HG03565 (cell line): ENCODE measurements around the gene SFRP2.

ENCODE experiments used
- ATAC-seq: cut with Tn5 transposase; IDR thresholded peaks from one replicate; pipeline ENCODE4 v1.9.1; 2021; ENCODE audit warnings: mild to moderate bottlenecking, moderate library complexity; ENCODE audit not compliant: unreplicated experiment

The SFRP2 gene

GRCh38 chr4:153798420-153798819 is 9.5 kb upstream of the SFRP2 start:
- ATAC-seq: no peak

- no peak for ATAC-seq
Measured at GRCh38 chr4:153794006-153794405, 5.1 kb upstream of the SFRP2 start.

DNA sequence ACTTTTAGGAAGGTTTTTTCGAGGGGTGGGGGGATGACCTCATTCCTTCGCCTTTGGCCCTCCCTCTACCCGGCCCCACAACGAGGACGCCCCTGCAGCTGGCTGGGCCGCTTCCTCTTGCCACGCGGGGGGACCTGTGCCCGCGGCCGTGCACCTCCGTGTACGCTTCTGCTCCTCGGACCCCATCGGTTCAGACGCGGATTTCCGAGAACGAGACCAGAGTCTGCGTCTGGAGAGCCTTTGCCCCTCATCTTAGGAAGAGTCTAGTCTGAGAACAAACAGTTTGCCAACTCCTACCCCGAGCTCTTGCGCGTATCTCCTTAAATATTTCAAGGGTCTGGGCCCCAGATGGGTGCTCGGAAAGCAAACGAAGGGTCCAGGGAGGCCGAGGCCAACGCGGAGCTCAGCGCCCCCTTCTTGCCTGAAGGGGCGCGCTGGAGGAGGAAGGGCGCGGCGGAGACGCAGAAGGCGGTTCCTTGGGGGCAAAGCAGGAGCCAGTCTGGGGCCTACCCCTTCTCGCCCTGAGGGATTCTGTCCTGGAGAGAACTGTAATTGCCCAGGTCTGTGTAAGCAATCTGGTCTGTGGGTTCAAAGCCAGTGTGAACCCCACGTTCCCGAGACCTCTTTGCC is 3.9 kb upstream of the SFRP2 start:
- no peak for ATAC-seq

GRCh38 chr4:153791746-153792617 is 3.1 kb upstream of the SFRP2 start:
- no peak for ATAC-seq

GRCh38 chr4:153790962-153791551 is 2.2 kb upstream of the SFRP2 start:
- no peak for ATAC-seq

GRCh38 chr4:153790500-153790865 is 1.6 kb upstream of the SFRP2 start:
- ATAC-seq: no peak

DNA sequence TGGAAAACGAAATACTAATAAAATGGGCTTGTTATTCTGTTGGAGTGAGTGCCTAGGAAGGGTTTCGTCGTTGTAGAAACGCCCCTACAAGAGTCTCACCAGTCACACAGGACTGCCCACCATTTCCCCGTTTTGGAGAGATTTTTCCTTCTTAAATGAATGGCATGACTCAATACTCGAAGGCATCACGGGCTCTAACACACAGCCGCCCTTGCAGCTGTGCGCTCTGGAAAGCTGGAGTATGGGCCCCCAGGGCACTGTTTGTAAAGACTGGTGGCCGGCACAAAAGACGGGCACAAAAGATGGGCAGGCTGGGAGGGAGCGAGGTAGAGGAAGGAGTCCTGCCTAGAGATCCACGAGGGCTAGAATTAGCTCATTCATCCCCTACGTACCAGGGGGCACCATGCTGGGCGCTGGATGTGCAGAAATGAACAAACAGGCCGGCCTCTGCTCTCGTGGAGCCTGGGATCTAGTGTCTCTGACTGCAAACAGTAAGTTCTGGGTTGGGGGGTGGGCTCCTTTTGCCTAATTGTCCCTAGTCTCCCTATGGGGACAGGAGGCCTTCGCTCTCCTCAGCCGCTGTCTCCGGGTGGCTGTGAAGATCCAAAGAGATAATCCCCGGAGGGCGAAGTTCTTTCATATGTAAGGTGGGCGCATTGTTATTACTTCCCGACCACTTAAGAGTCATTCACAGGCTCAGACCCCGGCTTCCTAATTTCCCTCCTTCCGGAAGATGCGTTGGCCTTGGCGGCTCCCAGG is 1.0 kb upstream of the SFRP2 start:
- ATAC-seq: no peak

DNA sequence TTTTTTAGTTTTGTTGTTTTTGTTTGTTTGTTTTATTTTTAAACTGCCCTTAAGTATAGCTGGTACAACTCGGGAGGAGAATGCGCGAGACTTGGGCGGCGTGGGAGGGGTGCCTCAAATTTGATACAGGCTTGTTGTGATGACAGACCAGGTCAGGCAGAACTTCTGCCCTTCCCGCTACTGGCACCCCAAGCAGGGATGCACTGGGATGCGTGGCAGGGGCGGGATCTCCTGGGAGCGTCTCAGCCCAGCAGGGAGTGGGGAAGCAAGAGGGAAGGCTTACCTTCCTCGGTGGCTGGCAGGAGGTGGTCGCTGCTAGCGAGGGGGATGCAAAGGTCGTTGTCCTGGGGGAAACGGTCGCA is 851 bp downstream of the SFRP2 start:
- ATAC-seq: no peak

- ATAC-seq: no peak
Measured at GRCh38 chr4:153787575-153787974, 1.3 kb downstream of the SFRP2 start.

GRCh38 chr4:153787061-153787560 is 1.8 kb downstream of the SFRP2 start:
- ATAC-seq: no peak

- ATAC-seq: no peak
Measured at GRCh38 chr4:153785910-153786721, 2.8 kb downstream of the SFRP2 start.

- ATAC-seq: no peak
Measured at GRCh38 chr4:153784166-153784699, 4.7 kb downstream of the SFRP2 start.

DNA sequence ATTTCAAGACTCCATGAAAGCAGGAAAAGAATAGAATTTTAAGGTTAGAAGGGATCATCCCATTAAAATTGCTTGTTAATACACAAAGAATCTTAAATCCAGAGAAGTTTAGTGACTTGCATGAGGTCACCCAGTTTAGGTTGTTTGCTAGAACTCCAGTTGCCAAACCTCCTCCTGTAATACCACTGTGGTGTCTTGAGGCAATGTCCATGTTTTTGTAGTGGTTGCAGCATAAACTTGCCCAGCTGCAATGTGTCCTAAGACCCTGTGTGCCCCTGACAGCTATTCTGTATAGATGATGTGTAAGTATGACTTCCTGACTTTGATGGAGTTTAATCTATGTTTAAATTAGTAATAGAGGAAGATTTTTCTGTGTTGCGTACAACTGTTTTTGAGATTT is 6.3 kb downstream of the SFRP2 start:
- no peak for ATAC-seq

DNA sequence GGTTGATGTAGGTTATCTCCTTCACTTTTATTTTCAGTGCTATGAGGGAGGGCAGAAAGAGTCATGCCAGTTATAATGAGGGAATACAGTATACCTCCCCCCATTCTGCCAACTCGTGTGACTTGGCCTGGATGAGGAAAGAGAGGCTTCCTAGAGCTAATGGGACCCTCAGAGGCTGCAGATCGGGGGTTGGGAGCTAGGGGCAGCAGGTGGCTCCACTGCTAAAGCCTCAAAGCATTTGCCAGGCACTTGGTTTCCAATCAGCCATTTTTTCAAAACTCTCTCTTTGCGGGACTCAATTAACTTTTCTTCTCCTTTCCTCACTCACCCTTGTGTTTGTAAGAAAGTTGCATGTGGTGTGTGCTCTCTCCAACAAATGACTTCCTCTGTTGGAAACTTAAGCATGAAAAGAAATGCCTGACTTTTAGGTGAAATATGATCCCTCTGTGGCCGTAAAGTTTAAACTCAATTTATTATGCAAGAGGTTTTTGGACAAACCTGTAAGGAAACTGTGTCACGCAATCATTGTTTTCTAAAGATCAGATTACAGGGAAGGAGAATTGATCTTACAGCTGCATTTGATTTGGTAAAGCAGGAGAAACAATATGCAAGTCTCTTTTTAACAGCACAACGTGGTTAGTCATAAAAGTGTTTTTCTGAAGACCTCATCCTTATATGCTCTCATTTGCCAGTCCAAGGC is 7.0 kb downstream of the SFRP2 start:
- no peak for ATAC-seq

GRCh38 chr4:153781280-153781679 is 7.6 kb downstream of the SFRP2 start:
- ATAC-seq: no peak

- peak; percentile 67 for ATAC-seq
Measured at GRCh38 chr4:153780876-153781275, 8.0 kb downstream of the SFRP2 start.

GRCh38 chr4:153780221-153780620 is 8.7 kb downstream of the SFRP2 start:
- no peak for ATAC-seq

- ATAC-seq: no peak
Measured at GRCh38 chr4:153778383-153778782, 10.5 kb downstream of the SFRP2 start.

DNA sequence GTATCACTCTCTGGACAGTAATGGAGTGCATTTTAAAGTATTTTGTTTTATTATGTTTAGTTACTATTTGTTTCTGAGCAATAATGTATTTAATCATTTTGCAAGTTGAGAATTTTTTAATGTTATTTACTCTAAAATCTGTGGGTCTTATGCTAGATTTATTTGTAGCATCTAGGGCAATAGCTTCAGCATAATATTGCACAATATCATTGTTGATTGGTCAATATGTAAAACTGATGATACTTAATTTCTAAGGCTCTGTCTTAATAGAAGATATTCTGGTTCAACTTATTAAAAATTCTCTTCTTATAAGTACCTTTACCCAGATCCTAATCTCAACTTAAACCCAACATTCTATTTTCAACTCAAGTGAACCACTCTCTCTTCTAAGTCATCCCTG is 11.5 kb downstream of the SFRP2 start:
- ATAC-seq: no peak

DNA sequence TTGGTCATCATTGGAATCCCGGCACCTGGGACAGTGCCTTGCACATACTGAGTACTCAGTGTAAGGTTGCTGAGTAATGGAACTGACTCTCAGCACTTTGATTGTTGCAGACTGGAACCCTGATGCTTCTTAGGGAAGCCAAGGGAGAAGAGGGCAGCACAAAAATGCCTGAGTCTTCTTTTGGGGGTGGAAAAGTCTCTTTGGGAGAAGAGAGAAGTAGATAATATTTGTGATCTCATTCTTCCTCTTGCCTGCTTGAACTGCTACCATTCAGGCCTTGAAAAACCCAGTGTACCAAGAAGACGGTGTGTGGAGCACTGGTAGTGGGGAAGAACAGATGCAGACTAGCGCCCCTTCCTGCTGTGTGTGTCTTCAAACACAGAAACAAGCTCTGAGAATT is 12.3 kb downstream of the SFRP2 start:
- ATAC-seq: no peak
